WTC11 (cell line): Measurements from ENCODE around the gene ARHGEF18.

Experiments
- CBFB ChIP-seq: sonication (generic); formaldehyde crosslinking; IDR thresholded peaks from 2 replicates; pipeline ENCODE4 v1.8.1; 2022; ENCODE audit warnings: mild to moderate bottlenecking, low read depth, missing genetic modification reagents
- SP1 ChIP-seq: sonication (generic); formaldehyde crosslinking; conservative IDR thresholded peaks from 2 replicates; pipeline ENCODE4 v1.8.1; 2022; ENCODE audit warnings: missing genetic modification reagents
- TF ChIP-seq, protein P1 (sequence below): sonication (generic); formaldehyde crosslinking; IDR thresholded peaks from 2 replicates; pipeline ENCODE4 v1.8.1; 2023; ENCODE audit warnings: mild to moderate bottlenecking, missing genetic modification reagents, moderate library complexity
- TF ChIP-seq, protein P2 (sequence below): fragments of 200-600 bp; IDR thresholded peaks from 2 replicates; pipeline ENCODE4 v1.8.0; 2022; ENCODE audit warnings: antibody characterized with exemption

DNA sequence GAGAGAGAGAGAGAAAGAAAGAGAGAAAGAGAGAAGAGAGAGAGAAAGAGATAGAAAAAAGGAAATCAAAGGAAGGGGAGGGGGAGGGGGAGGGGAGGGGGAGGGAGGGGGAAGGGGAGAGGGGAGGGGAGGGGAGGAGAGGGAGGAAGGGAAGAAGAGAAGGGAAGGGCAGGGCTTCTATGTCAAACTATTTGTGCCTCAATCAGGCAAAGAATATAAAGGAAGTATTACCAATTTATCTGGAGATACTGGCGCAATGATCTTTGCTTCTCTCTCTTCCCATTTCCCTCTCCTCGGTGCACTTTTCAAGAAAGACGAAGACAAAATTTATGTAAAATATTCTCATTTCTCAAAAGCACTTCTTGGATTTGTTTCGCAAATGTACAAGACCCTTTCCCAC is 45.3 kb upstream of the ARHGEF18 start:
- TF ChIP-seq, protein P1, sequence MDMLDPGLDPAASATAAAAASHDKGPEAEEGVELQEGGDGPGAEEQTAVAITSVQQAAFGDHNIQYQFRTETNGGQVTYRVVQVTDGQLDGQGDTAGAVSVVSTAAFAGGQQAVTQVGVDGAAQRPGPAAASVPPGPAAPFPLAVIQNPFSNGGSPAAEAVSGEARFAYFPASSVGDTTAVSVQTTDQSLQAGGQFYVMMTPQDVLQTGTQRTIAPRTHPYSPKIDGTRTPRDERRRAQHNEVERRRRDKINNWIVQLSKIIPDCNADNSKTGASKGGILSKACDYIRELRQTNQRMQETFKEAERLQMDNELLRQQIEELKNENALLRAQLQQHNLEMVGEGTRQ (CRISPR knock-in tag): no peak
- TF ChIP-seq, protein P2, sequence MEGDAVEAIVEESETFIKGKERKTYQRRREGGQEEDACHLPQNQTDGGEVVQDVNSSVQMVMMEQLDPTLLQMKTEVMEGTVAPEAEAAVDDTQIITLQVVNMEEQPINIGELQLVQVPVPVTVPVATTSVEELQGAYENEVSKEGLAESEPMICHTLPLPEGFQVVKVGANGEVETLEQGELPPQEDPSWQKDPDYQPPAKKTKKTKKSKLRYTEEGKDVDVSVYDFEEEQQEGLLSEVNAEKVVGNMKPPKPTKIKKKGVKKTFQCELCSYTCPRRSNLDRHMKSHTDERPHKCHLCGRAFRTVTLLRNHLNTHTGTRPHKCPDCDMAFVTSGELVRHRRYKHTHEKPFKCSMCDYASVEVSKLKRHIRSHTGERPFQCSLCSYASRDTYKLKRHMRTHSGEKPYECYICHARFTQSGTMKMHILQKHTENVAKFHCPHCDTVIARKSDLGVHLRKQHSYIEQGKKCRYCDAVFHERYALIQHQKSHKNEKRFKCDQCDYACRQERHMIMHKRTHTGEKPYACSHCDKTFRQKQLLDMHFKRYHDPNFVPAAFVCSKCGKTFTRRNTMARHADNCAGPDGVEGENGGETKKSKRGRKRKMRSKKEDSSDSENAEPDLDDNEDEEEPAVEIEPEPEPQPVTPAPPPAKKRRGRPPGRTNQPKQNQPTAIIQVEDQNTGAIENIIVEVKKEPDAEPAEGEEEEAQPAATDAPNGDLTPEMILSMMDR: no peak
- TF ChIP-seq SP1 (CRISPR knock-in tag) (no peak), CBFB (CRISPR knock-in tag) (no peak)
